ENCODE data around the gene TP63.

TP63 gene

GRCh38 chr3:189683546-189684255 is 52.5 kb downstream of the TP63 start:
- no peak for DNase-seq (ENCODE audit: low read depth, low spot score)
- POLR2A ChIA-PET, result no interaction called here
- no peak overlapping the region for H3K4me3 ChIP-seq (ENCODE audit: low read depth, low read length)
- TF ChIP-seq CTCF (IDR thresholded peaks at IDR 0.05; ENCODE audit: insufficient read depth, low read length, missing control alignments), result no peak
- CTCF ChIA-PET, result interaction anchor here (0.7 kb wide), 1 partner anchor 18 kb away, joined by 3 read pairs; no protein-coding TSS in a partner anchor

- DNase-seq (ENCODE audit: low read depth, low spot score), result no peak
- no peak for TF ChIP-seq CTCF (IDR thresholded peaks at IDR 0.05; ENCODE audit: insufficient read depth, low read length, missing control alignments)
- POLR2A ChIA-PET, result no interaction called here
- CTCF ChIA-PET, result no interaction called here
- no peak overlapping the region for H3K4me3 ChIP-seq (ENCODE audit: low read depth, low read length)
These were observed 53.1 kb downstream of the TP63 start for GRCh38 chr3:189684317-189684716.

- TF ChIP-seq CTCF (IDR thresholded peaks at IDR 0.05; ENCODE audit: insufficient read depth, low read length, missing control alignments), result no peak
- POLR2A ChIA-PET, result no interaction called here
- no peak for DNase-seq (ENCODE audit: low read depth, low spot score)
- no peak overlapping the region for H3K4me3 ChIP-seq (ENCODE audit: low read depth, low read length)
- CTCF ChIA-PET, result interaction anchor here (0.9 to 1.5 kb wide), 3 partner anchors 11 to 417 kb away, joined by 4 to 6 read pairs (median 4); no protein-coding TSS in a partner anchor
These were observed 54.1 kb downstream of the TP63 start for GRCh38 chr3:189685291-189685690.

- DNase-seq (ENCODE audit: low read depth, low spot score), result peak; percentile 56
- no peak for TF ChIP-seq CTCF (IDR thresholded peaks at IDR 0.05; ENCODE audit: insufficient read depth, low read length, missing control alignments)
These were observed 54.7 kb downstream of the TP63 start for GRCh38 chr3:189685860-189686259.

GRCh38 chr3:189687475-189687874 is 56.3 kb downstream of the TP63 start:
- no peak overlapping the region for H3K4me3 ChIP-seq (ENCODE audit: low read depth, low read length)
- ChIA-PET POLR2A (no interaction called here), CTCF (interaction anchor here (1.5 to 2.1 kb wide), 3 partner anchors 11 to 261 kb away, joined by 3 to 6 read pairs (median 4); no protein-coding TSS in a partner anchor)
- TF ChIP-seq CTCF (IDR thresholded peaks at IDR 0.05; ENCODE audit: insufficient read depth, low read length, missing control alignments), result no peak
- no peak for DNase-seq (ENCODE audit: low read depth, low spot score)

More at GRCh38 chr3:189685860-189686259, 54.7 kb downstream of the TP63 start:
- CTCF ChIA-PET, result interaction anchor here (0.9 to 1.5 kb wide), 4 partner anchors 10 to 418 kb away, joined by 3 to 6 read pairs (median 4); no protein-coding TSS in a partner anchor
- POLR2A ChIA-PET, result no interaction called here
- H3K4me3 ChIP-seq (ENCODE audit: low read depth, low read length), result no peak overlapping the region

GRCh38 chr3:189688262-189688661 is 57.1 kb downstream of the TP63 start:
- ChIA-PET CTCF (interaction anchor here (1.6 to 2.1 kb wide), 2 partner anchors 10 to 260 kb away, joined by 4 to 6 read pairs; no protein-coding TSS in a partner anchor), POLR2A (no interaction called here)
- no peak for TF ChIP-seq CTCF (IDR thresholded peaks at IDR 0.05; ENCODE audit: insufficient read depth, low read length, missing control alignments)
- DNase-seq (ENCODE audit: low read depth, low spot score), result no peak
- no peak overlapping the region for H3K4me3 ChIP-seq (ENCODE audit: low read depth, low read length)

Data from AG04449 (cell line).